ENCODE data around the gene EHF. TPM values are rescaled to one million over a fixed set of nuclear protein-coding genes. Genes with fewer than 3 reads are reported as not detected.

EHF gene
- total RNA-seq, 4 donors from 2014 or later: 0.33 to 0.94 (median 0.44) TPM; not detected in 1

DNA sequence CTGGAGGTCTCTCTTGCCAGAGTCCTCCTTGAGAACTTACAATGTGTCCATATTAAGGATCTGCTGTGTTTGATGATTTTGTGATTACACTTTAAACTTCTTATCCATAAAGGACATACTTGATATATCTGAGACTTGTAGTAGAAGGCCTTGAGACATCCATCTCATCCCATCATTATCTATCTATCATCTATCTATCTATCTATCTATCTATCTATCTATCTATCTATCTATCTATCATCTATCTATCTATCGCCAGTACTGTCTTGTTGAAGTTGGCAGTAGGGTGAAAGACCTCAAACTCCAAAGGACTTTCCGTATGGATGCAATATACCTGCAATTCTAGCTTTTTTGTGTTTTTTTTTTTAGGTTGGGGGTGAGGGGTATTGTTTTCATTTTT lies 2.5 kb upstream of the EHF start:
- TF ChIP-seq, protein P1, sequence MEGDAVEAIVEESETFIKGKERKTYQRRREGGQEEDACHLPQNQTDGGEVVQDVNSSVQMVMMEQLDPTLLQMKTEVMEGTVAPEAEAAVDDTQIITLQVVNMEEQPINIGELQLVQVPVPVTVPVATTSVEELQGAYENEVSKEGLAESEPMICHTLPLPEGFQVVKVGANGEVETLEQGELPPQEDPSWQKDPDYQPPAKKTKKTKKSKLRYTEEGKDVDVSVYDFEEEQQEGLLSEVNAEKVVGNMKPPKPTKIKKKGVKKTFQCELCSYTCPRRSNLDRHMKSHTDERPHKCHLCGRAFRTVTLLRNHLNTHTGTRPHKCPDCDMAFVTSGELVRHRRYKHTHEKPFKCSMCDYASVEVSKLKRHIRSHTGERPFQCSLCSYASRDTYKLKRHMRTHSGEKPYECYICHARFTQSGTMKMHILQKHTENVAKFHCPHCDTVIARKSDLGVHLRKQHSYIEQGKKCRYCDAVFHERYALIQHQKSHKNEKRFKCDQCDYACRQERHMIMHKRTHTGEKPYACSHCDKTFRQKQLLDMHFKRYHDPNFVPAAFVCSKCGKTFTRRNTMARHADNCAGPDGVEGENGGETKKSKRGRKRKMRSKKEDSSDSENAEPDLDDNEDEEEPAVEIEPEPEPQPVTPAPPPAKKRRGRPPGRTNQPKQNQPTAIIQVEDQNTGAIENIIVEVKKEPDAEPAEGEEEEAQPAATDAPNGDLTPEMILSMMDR (IDR thresholded peaks at IDR 0.05; ENCODE audit: low read depth): no peak

DNA sequence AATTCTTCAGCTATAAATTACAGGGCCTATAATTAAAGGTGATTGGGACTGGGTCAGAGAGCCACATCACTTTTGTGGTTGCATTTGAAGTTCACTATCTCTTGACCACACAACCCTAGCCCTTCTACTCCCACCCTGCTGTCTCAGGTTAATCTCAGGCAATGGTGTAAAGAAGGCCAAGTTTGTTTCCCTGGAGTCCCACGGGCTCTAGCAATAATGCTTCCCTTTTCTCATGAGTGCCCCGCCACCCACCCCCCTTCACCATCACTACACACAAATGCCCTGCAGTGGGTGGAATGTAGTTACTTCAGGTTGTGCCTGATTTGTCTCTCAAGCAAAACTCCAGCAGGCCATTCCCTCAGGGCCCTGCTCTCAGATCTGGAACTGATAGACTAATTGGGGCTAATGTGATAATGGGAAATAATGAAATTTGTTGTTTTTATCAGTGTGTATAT lies 1.8 kb upstream of the EHF start:
- TF ChIP-seq, protein P1 (IDR thresholded peaks at IDR 0.05; ENCODE audit: low read depth): no peak

DNA sequence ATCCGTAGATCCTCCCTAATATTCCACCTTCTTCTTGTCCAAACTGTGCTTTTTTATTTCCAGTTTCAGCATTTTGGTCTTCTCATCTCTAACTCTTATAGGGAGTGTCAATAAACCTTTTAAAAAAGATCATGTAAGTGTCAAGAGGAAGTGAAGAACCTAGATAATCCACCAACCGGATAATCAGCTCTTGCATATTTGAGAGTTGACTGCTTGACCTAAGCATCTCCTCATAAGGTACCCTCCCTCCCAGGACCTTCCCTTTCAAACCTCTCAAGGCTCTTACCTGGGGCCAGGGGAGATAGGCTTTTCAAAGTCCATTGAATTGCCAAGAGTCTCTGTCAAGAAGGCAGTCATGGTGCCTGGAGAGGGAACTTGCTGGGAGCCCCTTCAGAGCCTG lies 691 bp upstream of the EHF start:
- TF ChIP-seq, protein P1 (IDR thresholded peaks at IDR 0.05; ENCODE audit: low read depth): no peak

DNA sequence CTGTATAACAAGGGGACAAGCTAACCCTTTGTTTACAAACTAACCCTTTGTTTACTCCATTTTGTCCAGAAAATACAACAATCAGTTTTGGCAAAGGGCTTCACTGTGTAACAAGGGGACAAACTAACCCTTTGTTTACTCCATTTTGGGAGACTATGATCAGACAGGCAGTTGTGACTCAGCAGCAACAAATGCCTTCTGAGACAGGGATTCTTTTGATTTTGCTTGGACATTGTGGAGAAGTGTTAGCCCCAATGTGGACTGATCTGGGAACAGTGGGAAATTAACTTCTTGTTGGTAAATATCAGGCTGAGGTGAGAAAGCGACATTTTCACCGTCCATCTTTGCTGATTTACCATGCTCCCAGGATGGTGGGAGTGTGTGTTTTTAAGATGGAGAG lies 983 bp downstream of the EHF start:
- TF ChIP-seq, protein P1 (IDR thresholded peaks at IDR 0.05; ENCODE audit: low read depth): no peak

DNA sequence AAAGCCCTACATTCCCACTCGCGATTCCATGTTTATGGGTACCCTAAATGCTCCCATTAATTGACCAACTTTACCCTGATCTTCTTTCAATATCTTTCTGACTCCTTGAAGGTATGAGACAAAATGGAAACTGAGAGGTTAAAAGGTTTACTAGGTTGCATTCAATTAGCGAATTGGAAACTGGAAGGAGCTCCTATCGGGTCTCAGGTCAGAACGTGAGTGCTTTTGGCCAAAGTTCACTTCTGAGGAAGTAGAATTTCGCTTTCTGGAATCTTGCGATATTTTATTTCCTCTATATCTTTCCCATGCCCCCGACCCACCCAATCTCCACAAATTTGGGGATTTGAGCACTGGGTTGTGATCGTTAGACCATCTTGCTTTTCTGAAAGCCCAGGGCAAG lies 2.6 kb downstream of the EHF start:
- TF ChIP-seq, protein P1 (IDR thresholded peaks at IDR 0.05; ENCODE audit: low read depth): no peak

DNA sequence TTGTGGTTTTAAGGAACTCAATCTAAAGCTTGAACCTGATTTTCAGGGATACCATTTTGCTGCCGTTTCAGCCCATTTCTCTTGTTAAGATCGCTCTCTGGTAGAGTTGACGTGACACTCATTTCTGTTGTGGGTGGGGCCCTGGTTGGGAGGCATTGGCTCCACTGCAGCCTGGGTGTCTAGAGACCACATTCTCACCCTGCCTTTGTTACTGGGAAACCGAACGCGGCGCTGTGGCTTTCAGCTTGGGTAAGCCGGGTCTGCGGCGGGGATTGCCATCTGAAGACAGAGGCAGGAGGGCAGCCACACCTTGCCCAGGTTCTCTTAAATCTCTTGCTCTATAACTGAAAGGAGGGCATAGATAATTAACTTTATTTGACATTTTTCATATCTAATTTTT lies 3.2 kb downstream of the EHF start:
- TF ChIP-seq, protein P1 (IDR thresholded peaks at IDR 0.05; ENCODE audit: low read depth): no peak

DNA sequence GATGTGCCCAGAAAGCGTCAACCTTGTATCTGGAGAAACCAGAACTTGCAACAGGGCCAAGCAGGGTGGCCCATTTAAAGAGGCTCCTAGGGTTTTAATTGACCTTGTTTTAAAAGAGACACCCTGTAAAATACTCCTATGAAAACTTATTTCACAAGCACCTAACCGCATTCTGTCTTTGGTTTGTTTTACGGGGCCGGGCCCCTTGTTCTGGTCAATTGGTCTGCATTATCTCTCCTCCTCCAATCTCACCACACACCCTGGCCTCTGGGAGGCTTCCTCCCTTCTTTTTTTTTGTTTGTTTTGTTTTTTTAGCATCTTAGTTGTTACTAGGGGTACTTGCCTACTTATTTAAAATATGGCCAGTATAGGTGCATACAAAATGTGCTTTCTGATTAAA lies 4.7 kb downstream of the EHF start:
- TF ChIP-seq, protein P1 (IDR thresholded peaks at IDR 0.05; ENCODE audit: low read depth): no peak

Measured in subcutaneous adipose tissue (tissue), 4 donors.